ENCODE measurements around the gene TCOF1.

DNA sequence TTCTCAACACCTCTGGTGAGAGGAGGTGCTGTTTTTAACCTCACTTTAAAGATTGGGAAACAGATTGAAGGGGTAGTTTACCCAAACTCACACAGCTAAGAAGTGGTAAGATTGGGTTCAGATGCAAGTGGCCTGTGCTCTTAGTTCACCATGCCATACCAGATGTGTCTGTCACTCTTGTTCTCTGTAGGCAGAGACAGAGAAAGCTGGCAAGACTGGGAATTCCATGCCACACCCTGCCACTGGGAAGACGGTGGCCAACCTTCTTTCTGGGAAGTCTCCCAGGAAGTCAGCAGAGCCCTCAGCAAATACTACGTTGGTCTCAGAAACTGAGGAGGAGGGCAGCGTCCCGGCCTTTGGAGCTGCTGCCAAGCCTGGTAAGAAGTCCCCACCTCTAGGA lies 11.0 kb downstream of the TCOF1 start:
- TF ChIP-seq, protein P1, sequence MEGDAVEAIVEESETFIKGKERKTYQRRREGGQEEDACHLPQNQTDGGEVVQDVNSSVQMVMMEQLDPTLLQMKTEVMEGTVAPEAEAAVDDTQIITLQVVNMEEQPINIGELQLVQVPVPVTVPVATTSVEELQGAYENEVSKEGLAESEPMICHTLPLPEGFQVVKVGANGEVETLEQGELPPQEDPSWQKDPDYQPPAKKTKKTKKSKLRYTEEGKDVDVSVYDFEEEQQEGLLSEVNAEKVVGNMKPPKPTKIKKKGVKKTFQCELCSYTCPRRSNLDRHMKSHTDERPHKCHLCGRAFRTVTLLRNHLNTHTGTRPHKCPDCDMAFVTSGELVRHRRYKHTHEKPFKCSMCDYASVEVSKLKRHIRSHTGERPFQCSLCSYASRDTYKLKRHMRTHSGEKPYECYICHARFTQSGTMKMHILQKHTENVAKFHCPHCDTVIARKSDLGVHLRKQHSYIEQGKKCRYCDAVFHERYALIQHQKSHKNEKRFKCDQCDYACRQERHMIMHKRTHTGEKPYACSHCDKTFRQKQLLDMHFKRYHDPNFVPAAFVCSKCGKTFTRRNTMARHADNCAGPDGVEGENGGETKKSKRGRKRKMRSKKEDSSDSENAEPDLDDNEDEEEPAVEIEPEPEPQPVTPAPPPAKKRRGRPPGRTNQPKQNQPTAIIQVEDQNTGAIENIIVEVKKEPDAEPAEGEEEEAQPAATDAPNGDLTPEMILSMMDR (IDR thresholded peaks at IDR 0.05; ENCODE audit: control extremely low read depth in 1 of 3, insufficient read depth in 1 of 3, low read depth in 1 of 3, low read length in 3 of 3): no peak
- TF ChIP-seq SP1 (IDR thresholded peaks at IDR 0.05; ENCODE audit: low read depth, low read length) (no peak), POLR2A (IDR thresholded peaks at IDR 0.05; ENCODE audit: control extremely low read depth in 1 of 2, low read depth in 2 of 2, low read length in 2 of 2) (no peak)
